Uterus (tissue), 4 donors: ENCODE measurements around the gene OR5T2. TPM values are rescaled to one million over a fixed set of nuclear protein-coding genes. Genes with fewer than 3 reads are reported as not detected.
"Not testable (repeated sequence)": the region's sequence is repeated elsewhere in the genome, so short reads cannot be mapped to it uniquely, and the experiment has no call there.

ENCODE experiments used
- DNase-seq, 2 donors: peaks; one replicate each; pipeline ENCODE4 v3.0.0-alpha.2; 2019 to 2020
- H3K27ac ChIP-seq, 2 donors: fragments of 200-600 bp; sonication (generic); 1 replicate in 1 of 2; 2 replicates in 1 of 2; pipeline ENCODE4 v1.5.1; 2016 to 2018
- H3K27me3 ChIP-seq, 2 donors: fragments of 200-600 bp; sonication (generic); one replicate each; pipeline ENCODE4 v1.5.1; 2018 to 2019; ENCODE audit warnings: control low read depth in 1 of 2
- H3K36me3 ChIP-seq, 2 donors: fragments of 200-600 bp; sonication (generic); one replicate each; pipeline ENCODE4 v1.5.1; 2019; ENCODE audit warnings: control low read depth in 1 of 2
- H3K4me1 ChIP-seq, 2 donors: fragments of 200-600 bp; sonication (generic); one replicate each; pipeline ENCODE4 v1.5.1; 2018 to 2019; ENCODE audit warnings: control low read depth in 1 of 2
- H3K4me3 ChIP-seq, 2 donors: fragments of 200-600 bp; sonication (generic); 1 replicate in 1 of 2; 2 replicates in 1 of 2; pipeline ENCODE4 v1.5.1; 2018 to 2019; ENCODE audit warnings: mild to moderate bottlenecking in 1 of 2
- H3K9me3 ChIP-seq, 2 donors: fragments of 200-600 bp; sonication (generic); one replicate each; pipeline ENCODE4 v1.5.1; 2019; ENCODE audit warnings: control low read depth in 1 of 2
- CTCF ChIP-seq, 4 experiments: fragments of 200-600 bp in 2 of 4; fragments of 450-650 bp in 2 of 4; sonication (generic) in 2 of 4; IDR thresholded peaks; one replicate each; pipeline ENCODE4 v1.5.1; 2016 to 2019; ENCODE audit warnings: antibody characterized with exemption in 4 of 4, mild to moderate bottlenecking in 2 of 4, moderate library complexity in 1 of 4
- POLR2A ChIP-seq, 2 donors: fragments of 450-650 bp; IDR thresholded peaks; one replicate each; pipeline ENCODE4 v1.6.1; 2016; ENCODE audit warnings: antibody characterized with exemption in 2 of 2, mild to moderate bottlenecking in 1 of 2, moderate library complexity in 1 of 2
- intact Hi-C: fragments of 100-400 bp; cut with DNase I; formaldehyde crosslinking; loops from one replicate; pipeline ENCODE4 v1.15.1; 2023; ENCODE audit warnings: low total_unique reads
- total RNA-seq, 4 donors: library from RNA; depleted of rRNA in 3 of 4; stranded (reverse); fragments of >200 nt in 3 of 4; gene quantifications; one replicate each; pipeline versions ENCODE4 v1.1.0 to v1.2.4, GENCODE V29; 2014 to 2023
- donor health status: DM: yes; HTN: yes; CAD: no.

Gene OR5T2
- total RNA-seq: not detected

GRCh38 chr11:56234155-56234554 is at the start of gene OR5T2:
Gene OR5T2 (minus strand): TSS chr11:56234255. CDS start chr11:56233062, 1,193 bp downstream.
- no peaks in the 10 kb centered on the region for H3K9me3 ChIP-seq
- H3K27me3 ChIP-seq: no peaks in the 10 kb centered on the region
- DNase-seq: no peak
- H3K4me3 ChIP-seq: no peak within 1 kb of the TSS
- intact Hi-C loops: no loop called here
- H3K27ac ChIP-seq: no peak within 1 kb of the TSS
- H3K4me1 ChIP-seq: no peaks in the 10 kb centered on the region
- no peaks in the 10 kb centered on the region for H3K36me3 ChIP-seq
- TF ChIP-seq POLR2A (IDR thresholded peaks at IDR 0.05): no peak
- TF ChIP-seq CTCF (IDR thresholded peaks at IDR 0.05): no peak

- Histone ChIP-seq H3K4me3 (no peak within 1 kb of the TSS), H3K27me3 (no peaks in the 10 kb centered on the region), H3K4me1 (no peaks in the 10 kb centered on the region), H3K36me3 (no peaks in the 10 kb centered on the region), H3K27ac (no peak within 1 kb of the TSS), H3K9me3 (no peaks in the 10 kb centered on the region)
- intact Hi-C loops: no loop called here
- no peak for DNase-seq
- TF ChIP-seq POLR2A (IDR thresholded peaks at IDR 0.05) (no peak), CTCF (IDR thresholded peaks at IDR 0.05) (no peak)
Measured at GRCh38 chr11:56273854-56274253, 39.8 kb upstream of the OR5T2 start, which contains the start of gene OR5T1. Gene OR5T1 (plus strand): TSS chr11:56274154. CDS start chr11:56275639, 1,485 bp downstream.

GRCh38 chr11:56271092-56271491 is 37.0 kb upstream of the OR5T2 start:
- H3K36me3 ChIP-seq: no peaks in the 10 kb centered on the region
- H3K9me3 ChIP-seq: no peaks in the 10 kb centered on the region
- no peak for DNase-seq
- H3K4me3 ChIP-seq: no peak overlapping the region
- no peak for TF ChIP-seq POLR2A (IDR thresholded peaks at IDR 0.05)
- no peak for TF ChIP-seq CTCF (IDR thresholded peaks at IDR 0.05)
- no peaks in the 10 kb centered on the region for H3K27me3 ChIP-seq
- H3K27ac ChIP-seq: no peak overlapping the region
- H3K4me1 ChIP-seq: no peaks in the 10 kb centered on the region
- intact Hi-C loops: no loop called here

GRCh38 chr11:56251954-56252353 is 17.9 kb upstream of the OR5T2 start, which contains the start of gene OR5T3:
Gene OR5T3 (plus strand): TSS chr11:56252254. CDS start chr11:56252254, 0 bp downstream.
- H3K4me1 ChIP-seq: no peaks in the 10 kb centered on the region
- no peak within 1 kb of the TSS for H3K4me3 ChIP-seq
- TF ChIP-seq POLR2A (IDR thresholded peaks at IDR 0.05): no peak
- no peaks in the 10 kb centered on the region for H3K27me3 ChIP-seq
- H3K9me3 ChIP-seq: no peaks in the 10 kb centered on the region
- H3K36me3 ChIP-seq: no peaks in the 10 kb centered on the region
- no peak within 1 kb of the TSS for H3K27ac ChIP-seq
- DNase-seq: no peak
- intact Hi-C loops: no loop called here

GRCh38 chr11:56219735-56220134 is 14.3 kb downstream of the OR5T2 start:
- H3K27ac ChIP-seq, intact Hi-C loops, H3K27me3 ChIP-seq, H3K4me1 ChIP-seq, DNase-seq, H3K9me3 ChIP-seq, H3K36me3 ChIP-seq, H3K4me3 ChIP-seq: not testable (repeated sequence)

GRCh38 chr11:56214537-56214936 is 19.5 kb downstream of the OR5T2 start:
- TF ChIP-seq CTCF (IDR thresholded peaks at IDR 0.05) (no peak), POLR2A (IDR thresholded peaks at IDR 0.05) (no peak)
- H3K27me3 ChIP-seq: no peaks in the 10 kb centered on the region
- H3K36me3 ChIP-seq: no peaks in the 10 kb centered on the region
- H3K4me1 ChIP-seq: no peaks in the 10 kb centered on the region
- DNase-seq: no peak
- H3K4me3 ChIP-seq: no peak overlapping the region
- intact Hi-C loops: no loop called here
- H3K9me3 ChIP-seq: no peaks in the 10 kb centered on the region
- H3K27ac ChIP-seq: no peak overlapping the region
